ENCODE results near the gene ULBP3.

The ULBP3 gene

GRCh38 chr6:150038202-150039062 lies 30.5 kb downstream of the ULBP3 start:
- no peak for TF ChIP-seq POLR2A (IDR thresholded peaks at IDR 0.05; ENCODE audit: extremely low read depth, insufficient read length)
- no peak for TF ChIP-seq MYC (IDR thresholded peaks at IDR 0.05; ENCODE audit: low read depth, low read length)
- no peak for TF ChIP-seq CTCF (IDR thresholded peaks at IDR 0.05; ENCODE audit: low read depth, low read length)
- no peak for TF ChIP-seq MAX (IDR thresholded peaks at IDR 0.05; ENCODE audit: low read depth, low read length)
- no peak for DNase-seq (ENCODE audit: low read depth)
- H3K4me3 ChIP-seq (ENCODE audit: low read depth, low read length): no peak overlapping the region

- DNase-seq (ENCODE audit: low read depth): no peak
- no peak overlapping the region for H3K4me3 ChIP-seq (ENCODE audit: low read depth, low read length)
- TF ChIP-seq POLR2A (IDR thresholded peaks at IDR 0.05; ENCODE audit: extremely low read depth, insufficient read length): no peak
- TF ChIP-seq MYC (IDR thresholded peaks at IDR 0.05; ENCODE audit: low read depth, low read length): no peak
Observed at GRCh38 chr6:150037526-150038201, 31.3 kb downstream of the ULBP3 start.

- no peak overlapping the region for H3K4me3 ChIP-seq (ENCODE audit: low read depth, low read length)
- no peak for TF ChIP-seq POLR2A (IDR thresholded peaks at IDR 0.05; ENCODE audit: extremely low read depth, insufficient read length)
- TF ChIP-seq CTCF (IDR thresholded peaks at IDR 0.05; ENCODE audit: low read depth, low read length): no peak
- TF ChIP-seq MYC (IDR thresholded peaks at IDR 0.05; ENCODE audit: low read depth, low read length): no peak
- TF ChIP-seq MAX (IDR thresholded peaks at IDR 0.05; ENCODE audit: low read depth, low read length): no peak
- DNase-seq (ENCODE audit: low read depth): no peak
Observed at GRCh38 chr6:150036081-150036480, 32.8 kb downstream of the ULBP3 start.

- no peak overlapping the region for H3K4me3 ChIP-seq (ENCODE audit: low read depth, low read length)
- no peak for TF ChIP-seq CTCF (IDR thresholded peaks at IDR 0.05; ENCODE audit: low read depth, low read length)
- no peak for TF ChIP-seq MAX (IDR thresholded peaks at IDR 0.05; ENCODE audit: low read depth, low read length)
- no peak for TF ChIP-seq POLR2A (IDR thresholded peaks at IDR 0.05; ENCODE audit: extremely low read depth, insufficient read length)
- no peak for TF ChIP-seq MYC (IDR thresholded peaks at IDR 0.05; ENCODE audit: low read depth, low read length)
- peak; percentile 8 for DNase-seq (ENCODE audit: low read depth)
Observed at GRCh38 chr6:150033207-150033771, 35.6 kb downstream of the ULBP3 start.

- no peak for TF ChIP-seq CTCF (IDR thresholded peaks at IDR 0.05; ENCODE audit: low read depth, low read length)
- H3K4me3 ChIP-seq (ENCODE audit: low read depth, low read length): no peak overlapping the region
- DNase-seq (ENCODE audit: low read depth): no peak
Observed at GRCh38 chr6:150032598-150032997, 36.3 kb downstream of the ULBP3 start.

- no peak for DNase-seq (ENCODE audit: low read depth)
- TF ChIP-seq MAX (IDR thresholded peaks at IDR 0.05; ENCODE audit: low read depth, low read length): no peak
- no peak for TF ChIP-seq MYC (IDR thresholded peaks at IDR 0.05; ENCODE audit: low read depth, low read length)
- TF ChIP-seq CTCF (IDR thresholded peaks at IDR 0.05; ENCODE audit: low read depth, low read length): no peak
- no peak for TF ChIP-seq POLR2A (IDR thresholded peaks at IDR 0.05; ENCODE audit: extremely low read depth, insufficient read length)
- H3K4me3 ChIP-seq (ENCODE audit: low read depth, low read length): no peak overlapping the region
Observed at GRCh38 chr6:150030611-150031010, 38.3 kb downstream of the ULBP3 start.

Data from NB4 (cell line).